ENCODE data around the gene LEMD3.

GRCh38 chr12:65169320-65170208 lies at the start of gene LEMD3:
- no peak for TF ChIP-seq CTCF (IDR thresholded peaks at IDR 0.05; ENCODE audit: low read depth, low read length, poor library complexity, severe bottlenecking)
- TF ChIP-seq EZH2phosphoT487 (IDR thresholded peaks at IDR 0.05; ENCODE audit: borderline replicate concordance, low read length) = no peak

Measured in DOHH2 (cell line).